CD4-positive, alpha-beta memory T cell (primary cell): ENCODE measurements around the gene STXBP6. TPM values are rescaled to one million over a fixed set of nuclear protein-coding genes. Genes with fewer than 3 reads are reported as not detected.

Source experiments
- CTCF ChIA-PET: fragments of 350-600 bp; sonication (Branson Sonifier 250); formaldehyde crosslinking; loops from one replicate; lab custom pipeline; 2021; ENCODE audit warnings: inconsistent platforms; ENCODE audit not compliant: partially characterized antibody; lab: Charles Lee
- POLR2A ChIA-PET: fragments of 350-600 bp; sonication (Branson Sonifier 250); formaldehyde crosslinking; loops from one replicate; lab custom pipeline; 2021; ENCODE audit not compliant: partially characterized antibody; lab: Charles Lee
- DNase-seq, 5 donors: peaks; one replicate each; pipeline versions ENCODE4 v3.0.0 to v3.0.0-alpha.2; 2020 to 2022; ENCODE audit warnings: mixed read lengths in 1 of 5
- H3K27ac ChIP-seq: one replicate; pipeline ENCODE4 v1.7.0; 2013; ENCODE audit warnings: low read depth, low read length
- H3K27me3 ChIP-seq: 2 replicates; pipeline ENCODE4 v1.7.0; 2013; ENCODE audit warnings: mild to moderate bottlenecking, low read length, moderate library complexity; ENCODE audit not compliant: insufficient read depth
- H3K36me3 ChIP-seq: 2 replicates; pipeline ENCODE4 v1.7.0; 2013; ENCODE audit warnings: mild to moderate bottlenecking, low read length, moderate library complexity; ENCODE audit not compliant: insufficient read depth
- H3K4me1 ChIP-seq: 2 replicates; pipeline ENCODE4 v1.7.0; 2013; ENCODE audit warnings: mild to moderate bottlenecking, low read length, moderate library complexity; ENCODE audit not compliant: insufficient read depth
- H3K4me3 ChIP-seq, 2 donors: one replicate each; pipeline ENCODE4 v1.7.0; 2013; ENCODE audit warnings: low read length in 2 of 2, mild to moderate bottlenecking in 1 of 2
- H3K9me3 ChIP-seq, 2 donors: one replicate each; pipeline ENCODE4 v1.7.0; 2013; ENCODE audit warnings: low read length in 2 of 2, control low read depth in 1 of 2; ENCODE audit not compliant: control insufficient read depth in 1 of 2
- H3K27ac Mint-ChIP-seq, 7 donors: one replicate each; pipeline ENCODE4 v1.8.0; 2020 to 2021; ENCODE audit warnings: mixed read lengths in 7 of 7, mild to moderate bottlenecking in 6 of 7, inconsistent platforms in 3 of 7, moderate library complexity in 3 of 7
- H3K27me3 Mint-ChIP-seq, 2 donors: one replicate each; pipeline ENCODE4 v1.8.0; 2020 to 2021; ENCODE audit warnings: mixed read lengths in 2 of 2
- H3K36me3 Mint-ChIP-seq, 2 donors: one replicate each; pipeline ENCODE4 v1.8.0; 2020 to 2021; ENCODE audit warnings: mixed read lengths in 2 of 2, inconsistent platforms in 1 of 2, mild to moderate bottlenecking in 1 of 2
- H3K4me1 Mint-ChIP-seq, 4 donors: one replicate each; pipeline ENCODE4 v1.8.0; 2020 to 2021; ENCODE audit warnings: mixed read lengths in 4 of 4, mild to moderate bottlenecking in 1 of 4
- H3K4me3 Mint-ChIP-seq, 8 donors: one replicate each; pipeline ENCODE4 v1.8.0; 2020 to 2021; ENCODE audit warnings: mixed read lengths in 8 of 8, mild to moderate bottlenecking in 7 of 8, moderate library complexity in 6 of 8, inconsistent platforms in 3 of 8
- H3K9me3 Mint-ChIP-seq, 8 donors: one replicate each; pipeline ENCODE4 v1.8.0; 2020 to 2021; ENCODE audit warnings: mixed read lengths in 8 of 8, mild to moderate bottlenecking in 5 of 8, inconsistent platforms in 3 of 8, moderate library complexity in 1 of 8
- intact Hi-C: fragments of 100-400 bp; cut with micrococcal nuclease; formaldehyde crosslinking; loops from one replicate; pipeline ENCODE4 v1.15.1; 2023
- polyA plus RNA-seq, 2 donors: library from polyadenylated mRNA; unstranded; fragments of 300-500 nt; fragmentation: Illumina TruSeq; gene quantifications; one replicate each; pipeline ENCODE4 v1.2.3, GENCODE V29; 2021
- total RNA-seq, 2 experiments: library from RNA; stranded (reverse); gene quantifications; one replicate each; pipeline ENCODE4 v1.2.3, GENCODE V29; 2021

STXBP6 gene
- total and polyA plus RNA-seq, 4 experiments from 2014 or later = not detected

DNA sequence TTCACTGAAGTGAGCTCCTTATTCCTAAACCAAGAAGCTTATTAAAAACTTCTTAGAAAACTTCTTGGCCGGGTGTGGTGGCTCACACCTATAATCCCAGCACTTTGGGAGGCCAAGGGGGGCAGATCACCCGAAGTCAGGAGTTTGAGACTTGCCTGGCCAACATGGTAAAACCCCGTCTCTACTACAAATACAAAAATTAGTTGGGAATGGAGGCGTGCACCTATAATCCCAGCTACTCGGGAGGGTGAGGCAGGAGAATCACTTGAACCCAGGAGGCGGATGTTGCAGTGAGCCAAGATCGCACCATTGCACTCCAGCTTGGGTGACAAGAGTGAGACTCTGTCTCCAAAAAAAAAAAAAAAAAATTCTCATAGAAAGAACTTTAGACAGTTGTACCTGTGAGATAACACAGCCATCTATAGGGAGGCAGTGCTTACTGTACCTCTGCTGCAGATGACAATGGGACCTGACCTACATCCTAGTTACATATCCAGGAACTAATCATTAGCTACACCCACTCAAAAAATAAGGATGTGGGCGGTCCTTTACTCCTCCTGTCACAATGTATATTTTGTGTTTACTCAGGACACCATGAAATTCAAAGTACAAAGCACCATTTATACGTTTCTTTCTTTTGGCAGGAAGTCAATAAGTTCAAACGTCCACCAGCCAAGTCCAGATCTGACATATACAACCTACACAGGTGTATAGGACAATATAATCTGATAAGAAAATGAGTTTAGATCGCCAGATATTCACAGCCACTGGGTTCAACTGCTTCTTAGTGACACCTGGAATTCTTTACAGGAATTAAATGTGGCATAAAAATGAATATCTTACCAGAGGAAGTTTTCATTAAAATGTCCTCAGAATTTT lies 14.9 kb downstream of the STXBP6 start:
- no peak overlapping the region for H3K4me3 ChIP-seq
- CTCF ChIA-PET = no interaction called here
- H3K4me1 ChIP-seq = no peaks in the 10 kb centered on the region
- no peaks in the 10 kb centered on the region for H3K27me3 ChIP-seq
- H3K36me3 Mint-ChIP-seq = no peaks in the 10 kb centered on the region
- H3K27me3 Mint-ChIP-seq = peaks cover 0 to 2% of the 10 kb centered on the region in 2 donors
- no peak for DNase-seq
- H3K4me3 Mint-ChIP-seq = no peak overlapping the region
- peaks cover 0 to 1% (median 0%) of the 10 kb centered on the region in 8 donors for H3K9me3 Mint-ChIP-seq
- H3K27ac ChIP-seq = no peak overlapping the region
- POLR2A ChIA-PET = no interaction called here
- no peaks in the 10 kb centered on the region for H3K36me3 ChIP-seq
- H3K9me3 ChIP-seq = no peaks in the 10 kb centered on the region
- H3K27ac Mint-ChIP-seq = no peak overlapping the region
- intact Hi-C loops = no loop called here
- no peaks in the 10 kb centered on the region for H3K4me1 Mint-ChIP-seq

- H3K9me3 Mint-ChIP-seq = peaks cover 0 to 1% (median 0%) of the 10 kb centered on the region in 8 donors
- no peak overlapping the region for H3K4me3 Mint-ChIP-seq
- no peaks in the 10 kb centered on the region for H3K36me3 Mint-ChIP-seq
- peaks cover 0 to 2% of the 10 kb centered on the region in 2 donors for H3K27me3 Mint-ChIP-seq
- no peak for DNase-seq
- no peak overlapping the region for H3K27ac Mint-ChIP-seq
- H3K4me1 Mint-ChIP-seq = no peaks in the 10 kb centered on the region
- Histone ChIP-seq H3K9me3 (no peaks in the 10 kb centered on the region), H3K4me3 (no peak overlapping the region), H3K27ac (no peak overlapping the region), H3K36me3 (no peaks in the 10 kb centered on the region), H3K27me3 (no peaks in the 10 kb centered on the region), H3K4me1 (no peaks in the 10 kb centered on the region)
- intact Hi-C loops = no loop called here
- POLR2A ChIA-PET = no interaction called here
- CTCF ChIA-PET = no interaction called here
These were observed 16.6 kb downstream of the STXBP6 start for GRCh38 chr14:25033358-25033757.

DNA sequence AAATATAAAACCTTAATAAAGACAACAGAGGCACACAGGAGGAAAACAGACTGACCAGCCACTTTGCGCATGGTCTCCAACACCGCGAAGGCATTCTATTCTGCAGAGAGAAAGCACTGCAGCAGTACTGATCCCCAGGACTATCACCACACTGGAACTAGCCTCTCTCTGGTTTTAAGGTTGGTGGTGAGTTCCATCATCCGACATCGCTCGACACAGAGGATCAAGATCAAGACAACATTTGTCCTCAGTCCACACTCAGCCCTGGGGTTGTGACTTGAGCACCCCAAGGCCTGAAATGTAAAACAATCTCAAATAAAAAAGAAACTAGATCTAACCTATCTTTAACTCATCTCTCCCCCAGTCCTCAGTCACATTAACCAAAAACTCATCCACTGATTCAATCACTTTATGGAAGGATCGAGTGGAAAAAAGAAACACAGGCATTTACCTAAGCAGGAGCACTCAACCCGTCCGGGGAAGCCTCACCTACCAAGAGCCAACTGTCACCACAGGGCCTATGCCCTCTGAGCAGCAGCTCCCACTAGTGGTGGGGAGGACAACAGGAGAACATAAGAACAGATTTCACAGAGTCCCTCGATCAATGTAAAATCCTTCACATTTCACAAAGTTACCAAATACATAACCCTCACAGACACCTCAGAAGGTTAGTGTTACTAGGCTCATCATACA lies 17.7 kb downstream of the STXBP6 start:
- DNase-seq = no peak
- H3K36me3 Mint-ChIP-seq = no peaks in the 10 kb centered on the region
- POLR2A ChIA-PET = no interaction called here
- no peaks in the 10 kb centered on the region for H3K27me3 Mint-ChIP-seq
- no peak overlapping the region for H3K27ac ChIP-seq
- no peak overlapping the region for H3K4me3 Mint-ChIP-seq
- H3K4me1 Mint-ChIP-seq = no peaks in the 10 kb centered on the region
- H3K4me1 ChIP-seq = no peaks in the 10 kb centered on the region
- no peaks in the 10 kb centered on the region for H3K9me3 Mint-ChIP-seq
- intact Hi-C loops = no loop called here
- H3K27ac Mint-ChIP-seq = no peak overlapping the region
- no peaks in the 10 kb centered on the region for H3K36me3 ChIP-seq
- CTCF ChIA-PET = no interaction called here
- H3K27me3 ChIP-seq = no peaks in the 10 kb centered on the region
- H3K4me3 ChIP-seq = no peak overlapping the region
- H3K9me3 ChIP-seq = no peaks in the 10 kb centered on the region

DNA sequence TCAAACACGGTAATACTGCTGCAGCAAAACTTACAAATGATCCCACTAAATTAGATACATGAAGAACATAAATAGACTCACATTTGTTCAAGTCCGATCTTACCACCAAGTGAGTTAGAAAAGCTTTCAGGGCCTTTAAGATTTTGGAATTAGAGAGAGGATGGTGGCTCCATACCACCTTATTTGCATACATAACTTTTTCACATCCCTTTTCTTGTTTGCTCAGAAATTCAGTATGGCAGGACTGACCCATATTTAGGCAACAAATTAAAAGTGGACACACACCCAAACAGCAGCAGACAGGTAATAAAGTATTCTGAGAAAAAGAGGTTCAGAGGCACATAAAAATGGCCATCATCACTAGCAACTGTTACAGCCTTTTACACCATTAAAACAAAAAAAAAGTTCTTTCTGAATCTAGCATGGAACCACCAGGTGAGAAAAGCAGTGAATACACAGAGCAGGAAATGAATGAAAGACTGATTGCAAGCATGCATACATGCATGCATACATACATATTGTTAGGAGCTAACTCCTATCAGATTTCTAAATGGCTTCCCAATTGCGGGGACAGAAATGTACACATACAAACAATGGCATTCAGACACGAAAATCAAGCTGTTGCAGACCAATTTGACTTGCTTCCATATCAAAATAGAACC lies 23.3 kb downstream of the STXBP6 start:
- intact Hi-C loops = no loop called here
- no peak overlapping the region for H3K4me3 Mint-ChIP-seq

DNA sequence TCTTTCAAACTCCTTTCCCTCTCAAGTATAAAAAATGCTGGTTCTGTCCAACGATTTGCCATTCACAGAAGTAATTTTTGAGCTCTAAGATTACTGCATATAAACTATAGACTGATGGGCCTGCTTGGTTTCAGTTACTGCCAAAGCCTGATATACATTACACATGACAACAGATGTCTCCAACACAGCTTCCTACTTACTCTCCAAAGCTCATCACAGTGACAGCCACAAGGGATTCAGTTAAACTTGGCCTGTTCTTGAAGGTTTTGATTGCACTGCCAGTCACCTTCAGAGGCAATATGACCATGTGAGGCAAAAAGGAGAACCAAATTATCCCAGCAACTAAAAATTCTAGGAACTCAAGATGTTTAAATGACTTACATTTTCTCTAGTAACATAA lies 30.1 kb downstream of the STXBP6 start:
- H3K36me3 ChIP-seq = no peaks in the 10 kb centered on the region
- H3K4me1 Mint-ChIP-seq = no peaks in the 10 kb centered on the region
- no peaks in the 10 kb centered on the region for H3K4me1 ChIP-seq
- H3K27me3 Mint-ChIP-seq = peaks cover 2 to 3% of the 10 kb centered on the region in 2 donors
- H3K9me3 Mint-ChIP-seq = no peaks in the 10 kb centered on the region
- intact Hi-C loops = no loop called here
- no peak overlapping the region for H3K4me3 Mint-ChIP-seq
- no peaks in the 10 kb centered on the region for H3K27me3 ChIP-seq
- H3K36me3 Mint-ChIP-seq = no peaks in the 10 kb centered on the region
- POLR2A ChIA-PET = no interaction called here
- H3K9me3 ChIP-seq = no peaks in the 10 kb centered on the region
- H3K4me3 ChIP-seq = no peak overlapping the region
- CTCF ChIA-PET = interaction anchor here (0.7 kb wide), 2 partner anchors 299 to 482 kb away, joined by 3 read pairs; no protein-coding TSS in a partner anchor
- DNase-seq = no peak
- H3K27ac Mint-ChIP-seq = no peak overlapping the region
- H3K27ac ChIP-seq = no peak overlapping the region

More for the DNA sequence above, 23.3 kb downstream of the STXBP6 start:
- no peaks in the 10 kb centered on the region for H3K4me1 ChIP-seq
- ChIA-PET CTCF (no interaction called here), POLR2A (no interaction called here)
- no peaks in the 10 kb centered on the region for H3K27me3 Mint-ChIP-seq
- no peaks in the 10 kb centered on the region for H3K4me1 Mint-ChIP-seq
- no peak overlapping the region for H3K4me3 ChIP-seq
- H3K36me3 Mint-ChIP-seq = no peaks in the 10 kb centered on the region
- H3K27me3 ChIP-seq = no peaks in the 10 kb centered on the region
- H3K36me3 ChIP-seq = no peaks in the 10 kb centered on the region
- DNase-seq = no peak
- no peak overlapping the region for H3K27ac Mint-ChIP-seq
- no peak overlapping the region for H3K27ac ChIP-seq
- H3K9me3 Mint-ChIP-seq = no peaks in the 10 kb centered on the region
- H3K9me3 ChIP-seq = no peaks in the 10 kb centered on the region

DNA sequence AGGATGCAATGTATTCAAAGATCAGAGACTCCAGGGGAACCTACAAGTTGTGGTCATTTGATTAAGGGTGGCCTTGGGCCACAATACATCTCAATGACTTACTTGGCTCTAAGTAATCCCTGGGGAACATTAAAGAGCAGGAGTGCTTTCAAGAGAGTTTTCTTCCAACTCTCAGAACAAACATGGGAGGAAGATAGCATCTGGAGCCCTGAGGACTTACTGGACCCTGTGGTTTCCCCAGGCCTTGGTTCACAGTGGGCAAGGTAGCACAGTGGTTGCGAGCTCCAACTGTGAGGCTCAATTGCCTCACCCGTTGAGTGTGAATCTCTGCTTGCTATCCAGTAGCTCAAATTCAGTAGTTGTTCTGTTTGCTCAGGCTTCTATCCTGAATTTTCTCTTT lies 32.4 kb downstream of the STXBP6 start:
- Mint-ChIP-seq H3K27me3 (peaks cover 3 to 7% of the 10 kb centered on the region in 2 donors), H3K27ac (no peak overlapping the region), H3K4me3 (no peak overlapping the region), H3K9me3 (peaks cover 0 to 2% (median 0%) of the 10 kb centered on the region in 8 donors), H3K4me1 (no peaks in the 10 kb centered on the region), H3K36me3 (no peaks in the 10 kb centered on the region)
- ChIA-PET POLR2A (no interaction called here), CTCF (no interaction called here)
- H3K27me3 ChIP-seq = no peaks in the 10 kb centered on the region
- no peak overlapping the region for H3K4me3 ChIP-seq
- H3K27ac ChIP-seq = no peak overlapping the region
- no peaks in the 10 kb centered on the region for H3K36me3 ChIP-seq
- no peaks in the 10 kb centered on the region for H3K9me3 ChIP-seq
- H3K4me1 ChIP-seq = no peaks in the 10 kb centered on the region
- intact Hi-C loops = no loop called here
- DNase-seq = no peak

DNA sequence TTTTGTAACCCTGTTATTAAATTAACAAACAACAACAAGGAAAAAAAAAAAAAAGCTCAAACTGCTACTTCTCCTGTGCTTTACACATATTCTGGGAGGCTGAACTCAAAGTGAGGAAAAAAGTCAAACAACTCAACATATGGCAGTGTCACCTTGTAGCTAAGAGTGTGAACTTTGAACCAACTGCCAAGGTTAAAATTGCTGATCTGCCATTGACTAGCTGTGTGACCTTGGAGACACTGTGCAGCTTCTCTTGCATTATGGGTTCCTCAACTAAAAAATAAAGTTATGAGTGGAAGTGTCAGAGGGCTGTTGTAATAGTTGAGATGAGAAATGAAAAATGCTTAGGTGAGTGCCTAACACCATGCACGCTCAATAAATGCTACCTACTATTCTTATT lies 34.2 kb downstream of the STXBP6 start:
- H3K27me3 Mint-ChIP-seq = peaks cover 7 to 8% of the 10 kb centered on the region in 2 donors
- H3K27ac Mint-ChIP-seq = no peak overlapping the region
- H3K4me1 Mint-ChIP-seq = no peaks in the 10 kb centered on the region
- no peak overlapping the region for H3K4me3 Mint-ChIP-seq
- Histone ChIP-seq H3K27ac (no peak overlapping the region), H3K36me3 (no peaks in the 10 kb centered on the region), H3K4me1 (no peaks in the 10 kb centered on the region), H3K9me3 (no peaks in the 10 kb centered on the region), H3K4me3 (no peak overlapping the region), H3K27me3 (no peaks in the 10 kb centered on the region)
- intact Hi-C loops = no loop called here
- no peaks in the 10 kb centered on the region for H3K36me3 Mint-ChIP-seq
- DNase-seq = no peak
- ChIA-PET POLR2A (no interaction called here), CTCF (no interaction called here)
- peaks cover 0 to 2% (median 0%) of the 10 kb centered on the region in 8 donors for H3K9me3 Mint-ChIP-seq
